ENCODE results near the gene RFX3. TPM values are rescaled to one million over a fixed set of nuclear protein-coding genes. Genes with fewer than 3 reads are reported as not detected.

Gene RFX3
- total RNA-seq, 6 experiments from 2014 or later: 2.8 to 4.2 (median 3.5) TPM

GRCh38 chr9:3478549-3478953 is 47.2 kb downstream of the RFX3 start:
- Mint-ChIP-seq H3K27me3 (ENCODE audit: insufficient read depth) (no peaks in the 10 kb centered on the region; the same call in 1 of the 2 replicates), H3K4me3 (peak overlapping the region; percentile 50; the same call in 1 of the 2 replicates), H3K4me1 (ENCODE audit: low read depth) (peaks cover 31% of the 10 kb centered on the region), H3K36me3 (ENCODE audit: low read depth) (peaks cover 15% of the 10 kb centered on the region), H3K9me3 (no peaks in the 10 kb centered on the region; the same call in 1 of the 2 replicates), H3K27ac (peak overlapping the region; percentile 76)
- peak; percentile 58 for DNase-seq
- no peak for TF ChIP-seq CTCF (IDR thresholded peaks at IDR 0.05)

- H3K27ac Mint-ChIP-seq: no peak overlapping the region
- H3K9me3 Mint-ChIP-seq: no peaks in the 10 kb centered on the region; the same call in 1 of the 2 replicates
- no peak overlapping the region for H3K4me3 Mint-ChIP-seq
- no peaks in the 10 kb centered on the region; the same call in 1 of the 2 replicates for H3K27me3 Mint-ChIP-seq (ENCODE audit: insufficient read depth)
- H3K36me3 Mint-ChIP-seq (ENCODE audit: low read depth): peaks cover 15% of the 10 kb centered on the region
- no peak for TF ChIP-seq CTCF (IDR thresholded peaks at IDR 0.05)
- peaks cover 31% of the 10 kb centered on the region for H3K4me1 Mint-ChIP-seq (ENCODE audit: low read depth)
- DNase-seq: no peak
Observed at GRCh38 chr9:3477236-3477834, 48.5 kb downstream of the RFX3 start.

GRCh38 chr9:3475300-3476020 is 50.3 kb downstream of the RFX3 start:
- no peak for TF ChIP-seq CTCF (IDR thresholded peaks at IDR 0.05)
- Mint-ChIP-seq H3K27ac (no peak overlapping the region), H3K36me3 (ENCODE audit: low read depth) (peaks cover 15% of the 10 kb centered on the region), H3K9me3 (no peaks in the 10 kb centered on the region; the same call in 1 of the 2 replicates), H3K27me3 (ENCODE audit: insufficient read depth) (no peaks in the 10 kb centered on the region; the same call in 1 of the 2 replicates), H3K4me3 (no peak overlapping the region), H3K4me1 (ENCODE audit: low read depth) (peaks cover 30% of the 10 kb centered on the region)
- no peak for DNase-seq

- Mint-ChIP-seq H3K9me3 (no peaks in the 10 kb centered on the region; the same call in 1 of the 2 replicates), H3K4me1 (ENCODE audit: low read depth) (peaks cover 29% of the 10 kb centered on the region), H3K4me3 (no peak overlapping the region), H3K27ac (no peak overlapping the region), H3K36me3 (ENCODE audit: low read depth) (peaks cover 15% of the 10 kb centered on the region), H3K27me3 (ENCODE audit: insufficient read depth) (no peaks in the 10 kb centered on the region; the same call in 1 of the 2 replicates)
- DNase-seq: no peak
- TF ChIP-seq CTCF (IDR thresholded peaks at IDR 0.05): no peak
Observed at GRCh38 chr9:3474821-3475220, 51.0 kb downstream of the RFX3 start.

- no peak overlapping the region for H3K4me3 Mint-ChIP-seq
- no peak for DNase-seq
- no peak overlapping the region for H3K27ac Mint-ChIP-seq
- H3K4me1 Mint-ChIP-seq (ENCODE audit: low read depth): peaks cover 26% of the 10 kb centered on the region
- no peaks in the 10 kb centered on the region; the same call in 1 of the 2 replicates for H3K27me3 Mint-ChIP-seq (ENCODE audit: insufficient read depth)
- peaks cover 13% of the 10 kb centered on the region for H3K36me3 Mint-ChIP-seq (ENCODE audit: low read depth)
- H3K9me3 Mint-ChIP-seq: no peaks in the 10 kb centered on the region; the same call in 1 of the 2 replicates
- no peak for TF ChIP-seq CTCF (IDR thresholded peaks at IDR 0.05)
Observed at GRCh38 chr9:3473405-3473804, 52.4 kb downstream of the RFX3 start.
